Neuronal stem cell (in vitro differentiated cells): ENCODE measurements around the gene IL12RB1.

Experiments
- DNase-seq: peaks from one replicate; pipeline ENCODE4 v3.0.0-alpha.2; 2013; ENCODE audit warnings: low spot score
- H2AFZ ChIP-seq: one replicate; pipeline ENCODE4 v1.6.1; 2013; ENCODE audit warnings: mild to moderate bottlenecking, low read length, inconsistent platforms
- H2AK5ac ChIP-seq: 2 replicates; pipeline ENCODE4 v1.6.1; 2013; ENCODE audit warnings: low read depth, mild to moderate bottlenecking, inconsistent platforms, low read length, moderate library complexity, mixed read lengths
- H2BK120ac ChIP-seq: 2 replicates; pipeline ENCODE4 v1.6.1; 2013; ENCODE audit warnings: low read depth, mild to moderate bottlenecking, inconsistent platforms, low read length, moderate library complexity, mixed read lengths
- H2BK12ac ChIP-seq: one replicate; pipeline ENCODE4 v1.6.1; 2013; ENCODE audit warnings: low read length, inconsistent platforms
- H2BK15ac ChIP-seq: 2 replicates; pipeline ENCODE4 v1.6.1; 2013; ENCODE audit warnings: mild to moderate bottlenecking, low read length, inconsistent platforms, mixed read lengths
- H2BK5ac ChIP-seq: one replicate; pipeline ENCODE4 v1.6.1; 2013; ENCODE audit warnings: inconsistent platforms, mild to moderate bottlenecking, low read length, moderate library complexity
- H3K14ac ChIP-seq: one replicate; pipeline ENCODE4 v1.6.1; 2013; ENCODE audit warnings: low read length, inconsistent platforms
- H3K18ac ChIP-seq: 2 replicates; pipeline ENCODE4 v1.6.1; 2013; ENCODE audit warnings: low read length, inconsistent platforms
- H3K23ac ChIP-seq: 2 replicates; pipeline ENCODE4 v1.6.1; 2013; ENCODE audit warnings: low read depth, mild to moderate bottlenecking, mixed read lengths, low read length, inconsistent platforms; ENCODE audit not compliant: poor library complexity
- H3K27ac ChIP-seq: replicated peaks from 3 replicates; pipeline ENCODE4 v1.5.1; 2013; ENCODE audit warnings: low read length, inconsistent platforms
- H3K27me3 ChIP-seq, 3 experiments: 2 replicates each; pipeline ENCODE4 v1.6.1; 2013; ENCODE audit warnings: low read length in 3 of 3, mild to moderate bottlenecking in 2 of 3, inconsistent platforms in 1 of 3, low read depth in 1 of 3, mixed read lengths in 1 of 3, moderate library complexity in 1 of 3; ENCODE audit not compliant: control insufficient read depth in 3 of 3, insufficient read depth in 3 of 3
- H3K36me3 ChIP-seq, 2 donors: replicated peaks in 1 of 2; 2 replicates each; pipeline ENCODE4 v1.6.1; 2013; ENCODE audit warnings: low read length in 2 of 2; ENCODE audit not compliant: control insufficient read depth in 2 of 2, insufficient read depth in 2 of 2
- H3K4ac ChIP-seq: 2 replicates; pipeline ENCODE4 v1.6.1; 2013; ENCODE audit warnings: inconsistent platforms, mild to moderate bottlenecking, low read length, moderate library complexity
- H3K4me1 ChIP-seq, 2 donors: 1 replicate in 1 of 2; 2 replicates in 1 of 2; pipeline ENCODE4 v1.6.1; 2013; ENCODE audit warnings: low read length in 2 of 2, low read depth in 1 of 2; ENCODE audit not compliant: control insufficient read depth in 2 of 2, insufficient read depth in 1 of 2
- H3K4me2 ChIP-seq: one replicate; pipeline ENCODE4 v1.6.1; 2013; ENCODE audit warnings: mild to moderate bottlenecking, low read length, inconsistent platforms; ENCODE audit not compliant: insufficient read depth, poor library complexity, severe bottlenecking
- H3K4me3 ChIP-seq, 2 donors: 2 replicates each; pipeline ENCODE4 v1.5.1; 2013; ENCODE audit warnings: low read length in 2 of 2, mild to moderate bottlenecking in 2 of 2, inconsistent platforms in 1 of 2, moderate library complexity in 1 of 2
- H3K79me1 ChIP-seq: one replicate; pipeline ENCODE4 v1.6.1; 2013; ENCODE audit warnings: low read depth, mild to moderate bottlenecking, inconsistent platforms, low read length, moderate library complexity
- H3K9ac ChIP-seq: one replicate; pipeline ENCODE4 v1.6.1; 2013; ENCODE audit warnings: mild to moderate bottlenecking, low read depth, low read length, inconsistent platforms; ENCODE audit not compliant: poor library complexity
- H3K9me3 ChIP-seq, 2 donors: replicated peaks in 1 of 2; 2 replicates each; pipeline versions ENCODE3 to v1.6.1; 2013; ENCODE audit warnings: low read length in 2 of 2, mild to moderate bottlenecking in 2 of 2, inconsistent platforms in 1 of 2, low read depth in 1 of 2, mixed read lengths in 1 of 2, moderate library complexity in 1 of 2; ENCODE audit not compliant: control insufficient read depth in 2 of 2, insufficient read depth in 1 of 2
- H4K8ac ChIP-seq: one replicate; pipeline ENCODE4 v1.6.1; 2013; ENCODE audit warnings: low read depth, mild to moderate bottlenecking, inconsistent platforms, low read length, moderate library complexity
- H4K91ac ChIP-seq: one replicate; pipeline ENCODE4 v1.6.1; 2013; ENCODE audit warnings: low read length, low read depth, mild to moderate bottlenecking, inconsistent platforms; ENCODE audit not compliant: poor library complexity
- WGBS, 2 donors: extraction: QIAGEN DNeasy Blood & Tissue Kit; methylation state at CpG; one replicate each; pipeline ENCODE4 v1.1.7; 2013; ENCODE audit warnings: missing lambda C conversion rate in 2 of 2, mixed read lengths in 1 of 2; ENCODE audit not compliant: insufficient read length in 2 of 2, insufficient replicate concordance in 1 of 2; ENCODE audit errors: extremely low coverage in 2 of 2; 5-methylcytosine and 5-hydroxymethylcytosine counted together

IL12RB1 gene

DNA sequence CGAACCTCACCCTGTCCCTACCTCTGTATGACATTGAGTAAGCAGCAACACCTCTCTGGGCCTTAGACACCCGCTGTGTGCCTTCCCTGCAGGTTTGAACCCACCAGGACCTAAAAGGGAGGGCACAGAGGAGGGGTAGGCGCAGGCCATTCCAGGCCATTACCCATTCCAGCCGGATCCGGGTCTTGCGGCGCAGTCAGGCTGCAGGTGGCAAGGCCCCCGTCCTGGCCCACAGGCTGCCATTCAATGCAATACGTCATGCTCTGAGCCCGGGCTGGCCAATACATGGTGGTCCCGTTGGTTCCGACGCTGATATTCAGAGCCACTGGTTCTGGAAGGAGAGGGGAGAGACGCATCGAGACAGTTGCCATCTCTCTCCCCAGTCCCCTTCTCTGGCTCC, 17.4 kb downstream of the IL12RB1 start:
- no peak overlapping the region for H3K9ac ChIP-seq
- no peak for DNase-seq
- no CpG with 5 or more reads among the region's 15 CpGs for WGBS, 2 donors

DNA sequence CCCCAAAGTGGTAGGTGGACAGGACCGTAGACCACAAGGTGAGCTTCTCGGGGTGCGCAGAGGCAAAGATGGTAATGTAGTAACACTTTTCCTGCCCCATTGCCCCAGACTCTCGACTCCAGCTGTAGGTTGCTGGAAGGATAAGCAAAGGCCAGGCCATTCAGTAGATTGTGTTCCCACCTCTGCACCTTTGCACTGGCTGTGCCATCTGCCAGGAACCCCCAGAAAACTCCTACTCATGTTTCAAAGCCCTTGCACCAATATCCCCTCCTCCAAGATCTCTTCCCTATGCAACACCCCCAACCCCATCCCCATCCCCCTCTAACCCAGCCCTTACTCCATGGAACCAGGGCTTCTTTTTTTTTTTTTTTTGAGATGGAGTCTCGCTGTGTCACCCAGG, 18.3 kb downstream of the IL12RB1 start:
- no CpG with 5 or more reads among the region's 5 CpGs for WGBS, 2 donors
- DNase-seq = no peak
- no peak overlapping the region for H4K91ac ChIP-seq

More for the DNA sequence above, 17.4 kb downstream of the IL12RB1 start:
- Histone ChIP-seq H3K27me3 (peaks cover 0 to 8% (median 0%) of the 10 kb centered on the region in 3 experiments), H3K36me3 (no peaks in the 10 kb centered on the region), H3K4me2 (no peak overlapping the region), H2BK15ac (no peak overlapping the region), H3K9me3 (peaks cover 0 to 3% of the 10 kb centered on the region in 2 donors), H3K23ac (peak overlapping the region; percentile 3), H4K8ac (peak overlapping the region; percentile 17), H2AFZ (no peak overlapping the region), H3K4ac (no peak overlapping the region), H3K79me1 (peaks cover 1% of the 10 kb centered on the region), H2BK120ac (no peak overlapping the region), H2AK5ac (peak overlapping the region; percentile 19), H3K4me1 (no peaks in the 10 kb centered on the region), H4K91ac (no peak overlapping the region), H3K18ac (peak overlapping the region; percentile 48), H3K14ac (peak overlapping the region; percentile 38), H2BK5ac (peak overlapping the region; percentile 87), H2BK12ac (peak overlapping the region; percentile 58), H3K27ac (no peak overlapping the region), H3K4me3 (no peak overlapping the region)

DNA sequence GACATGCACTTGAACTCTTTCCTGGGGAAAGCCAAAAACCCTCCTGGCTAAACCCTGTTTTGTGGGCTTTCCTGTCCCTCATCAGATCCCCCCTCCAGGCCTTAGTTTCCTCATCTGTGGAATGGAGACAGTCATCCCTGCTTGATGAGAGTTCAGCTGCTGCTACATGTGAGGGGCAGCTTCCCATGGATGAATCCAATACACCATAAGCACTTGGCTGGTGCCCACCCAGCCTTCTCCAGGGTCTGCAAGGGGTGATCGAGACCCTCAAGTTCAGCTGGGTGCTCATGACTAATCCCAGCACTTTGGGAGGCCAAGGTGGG, 21.6 kb downstream of the IL12RB1 start:
- Histone ChIP-seq H3K36me3 (no peaks in the 10 kb centered on the region), H3K4me3 (no peak overlapping the region), H3K14ac (no peak overlapping the region), H3K27me3 (peaks cover 0 to 4% (median 2%) of the 10 kb centered on the region in 3 experiments), H3K4ac (no peak overlapping the region), H3K23ac (no peak overlapping the region), H2BK120ac (no peak overlapping the region), H2BK12ac (no peak overlapping the region), H2AK5ac (no peak overlapping the region), H3K79me1 (no peaks in the 10 kb centered on the region), H3K4me1 (no peaks in the 10 kb centered on the region), H3K18ac (no peak overlapping the region), H4K91ac (no peak overlapping the region), H2BK5ac (no peak overlapping the region), H2BK15ac (no peak overlapping the region), H4K8ac (no peak overlapping the region), H3K9ac (no peak overlapping the region), H3K9me3 (peaks cover 0 to 3% of the 10 kb centered on the region in 2 donors), H3K27ac (no peak overlapping the region), H2AFZ (peak overlapping the region; percentile 8), H3K4me2 (no peak overlapping the region)
- no CpG with 5 or more reads among the region's 1 CpG for WGBS, 2 donors
- no peak for DNase-seq

More for the DNA sequence above, 18.3 kb downstream of the IL12RB1 start:
- no peaks in the 10 kb centered on the region for H3K36me3 ChIP-seq
- no peak overlapping the region for H3K4me3 ChIP-seq
- H2BK15ac ChIP-seq = no peak overlapping the region
- H3K9me3 ChIP-seq = peaks cover 0 to 3% of the 10 kb centered on the region in 2 donors
- H3K23ac ChIP-seq = no peak overlapping the region
- no peak overlapping the region for H2AFZ ChIP-seq
- H3K79me1 ChIP-seq = peaks cover 1% of the 10 kb centered on the region
- H3K27ac ChIP-seq = no peak overlapping the region
- no peak overlapping the region for H3K4me2 ChIP-seq
- H4K8ac ChIP-seq = no peak overlapping the region
- no peak overlapping the region for H3K14ac ChIP-seq
- peaks cover 0 to 8% (median 0%) of the 10 kb centered on the region in 3 experiments for H3K27me3 ChIP-seq
- H3K4me1 ChIP-seq = no peaks in the 10 kb centered on the region
- H2BK12ac ChIP-seq = no peak overlapping the region
- H3K18ac ChIP-seq = no peak overlapping the region
- H3K9ac ChIP-seq = no peak overlapping the region
- no peak overlapping the region for H3K4ac ChIP-seq
- H2BK120ac ChIP-seq = no peak overlapping the region
- H2BK5ac ChIP-seq = no peak overlapping the region
- H2AK5ac ChIP-seq = no peak overlapping the region

DNA sequence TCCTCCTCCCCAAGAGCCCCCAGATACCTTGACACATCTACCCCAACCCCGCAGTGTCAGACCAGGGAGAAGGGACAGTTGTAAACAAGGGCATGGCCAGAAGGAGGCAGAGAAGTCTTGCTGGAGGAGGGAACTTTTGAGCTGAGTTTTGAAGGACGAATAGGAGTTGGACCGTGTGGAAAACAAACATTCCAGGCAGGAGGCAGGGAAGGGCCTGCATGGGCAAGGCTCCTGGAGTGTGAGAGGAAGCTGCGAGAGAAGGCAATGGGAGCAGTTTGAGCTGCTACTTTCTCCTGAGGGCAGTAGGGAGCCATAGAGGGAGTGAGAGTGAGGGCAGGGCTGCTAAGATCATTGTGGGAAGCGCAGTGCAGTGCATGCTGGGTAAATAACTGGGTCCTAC, 23.3 kb downstream of the IL12RB1 start:
- no peaks in the 10 kb centered on the region for H3K79me1 ChIP-seq
- peak overlapping the region; percentile 75 for H2AK5ac ChIP-seq
- no peak overlapping the region for H3K14ac ChIP-seq
- H2BK12ac ChIP-seq = peak overlapping the region; percentile 22
- no peaks in the 10 kb centered on the region for H3K36me3 ChIP-seq
- H4K8ac ChIP-seq = no peak overlapping the region
- peak overlapping the region in 1 of 2 donors; percentile 33 for H3K4me3 ChIP-seq
- H3K4me1 ChIP-seq = no peaks in the 10 kb centered on the region
- no peak overlapping the region for H3K27ac ChIP-seq
- H3K9me3 ChIP-seq = peaks cover 0 to 3% of the 10 kb centered on the region in 2 donors
- peak overlapping the region; percentile 67 for H2BK15ac ChIP-seq
- no peak overlapping the region for H3K4me2 ChIP-seq
- H3K27me3 ChIP-seq = peaks cover 0 to 2% (median 0%) of the 10 kb centered on the region in 3 experiments
- DNase-seq = no peak
- no peak overlapping the region for H3K4ac ChIP-seq
- no peak overlapping the region for H3K9ac ChIP-seq
- WGBS, 2 donors = no CpG with 5 or more reads among the region's 5 CpGs
- H3K18ac ChIP-seq = peak overlapping the region; percentile 48
- H2BK120ac ChIP-seq = no peak overlapping the region
- H4K91ac ChIP-seq = no peak overlapping the region
- no peak overlapping the region for H2AFZ ChIP-seq
- H2BK5ac ChIP-seq = no peak overlapping the region
- no peak overlapping the region for H3K23ac ChIP-seq
